GM18505 (cell line): ENCODE results near the gene F8A2.
"Not testable (repeated sequence)": the region's sequence is repeated elsewhere in the genome, so short reads cannot be mapped to it uniquely, and the experiment has no call there.

Experiments used
- ATAC-seq: cut with Tn5 transposase; IDR thresholded peaks from one replicate; pipeline ENCODE4 v1.9.1; 2021; ENCODE audit not compliant: unreplicated experiment
- POLR2A ChIP-seq: IDR thresholded peaks from 4 replicates; pipeline ENCODE4 v1.6.1; 2011; ENCODE audit warnings: borderline replicate concordance; ENCODE audit not compliant: insufficient read depth, insufficient read length; ENCODE audit errors: extremely low read depth

Gene F8A2

GRCh38 chrX:155381843-155382528, at the start of gene F8A2:
Gene F8A2 (plus strand): TSS chrX:155382095. CDS start chrX:155382115, 20 bp downstream.
- peak; percentile 75 for ATAC-seq

- ATAC-seq = no peak
- TF ChIP-seq POLR2A = no peak
Measured at GRCh38 chrX:155333544-155334100, 48.3 kb upstream of the F8A2 start.

GRCh38 chrX:155334486-155335336, 47.2 kb upstream of the F8A2 start, which contains the start of gene CLIC2:
Gene CLIC2 (minus strand): TSS chrX:155334614. CDS start chrX:155334427, 187 bp downstream.
- TF ChIP-seq POLR2A = no peak
- peak; percentile 72 for ATAC-seq

GRCh38 chrX:155335337-155335712, 46.6 kb upstream of the F8A2 start:
- peak; percentile 10 for ATAC-seq

- not testable (repeated sequence) for ATAC-seq
Measured at GRCh38 chrX:155345689-155346088, 36.2 kb upstream of the F8A2 start.

GRCh38 chrX:155349448-155349847, 32.4 kb upstream of the F8A2 start:
- ATAC-seq = not testable (repeated sequence)

- not testable (repeated sequence) for ATAC-seq
Measured at GRCh38 chrX:155363712-155364111, 18.2 kb upstream of the F8A2 start.

GRCh38 chrX:155373777-155374458, 8.0 kb upstream of the F8A2 start:
- peak; percentile 59 for ATAC-seq

- ATAC-seq = not testable (repeated sequence)
Measured at GRCh38 chrX:155379802-155380201, 2.1 kb upstream of the F8A2 start.

- ATAC-seq = peak; percentile 47
Measured at GRCh38 chrX:155382529-155382967, 653 bp downstream of the F8A2 start.

- no peak for ATAC-seq
- no peak for TF ChIP-seq POLR2A
Measured at GRCh38 chrX:155389634-155390033, 7.7 kb downstream of the F8A2 start.

GRCh38 chrX:155394747-155395276, 12.9 kb downstream of the F8A2 start:
- ATAC-seq = not testable (repeated sequence)

GRCh38 chrX:155406429-155406828, 24.5 kb downstream of the F8A2 start:
- no peak for TF ChIP-seq POLR2A
- no peak for ATAC-seq

GRCh38 chrX:155417769-155418168, 35.9 kb downstream of the F8A2 start:
- no peak for TF ChIP-seq POLR2A

More at GRCh38 chrX:155417769-155418168, 35.9 kb downstream of the F8A2 start:
- ATAC-seq = no peak
